Measurements from ENCODE around the gene PDLIM4.

PDLIM4 gene

DNA sequence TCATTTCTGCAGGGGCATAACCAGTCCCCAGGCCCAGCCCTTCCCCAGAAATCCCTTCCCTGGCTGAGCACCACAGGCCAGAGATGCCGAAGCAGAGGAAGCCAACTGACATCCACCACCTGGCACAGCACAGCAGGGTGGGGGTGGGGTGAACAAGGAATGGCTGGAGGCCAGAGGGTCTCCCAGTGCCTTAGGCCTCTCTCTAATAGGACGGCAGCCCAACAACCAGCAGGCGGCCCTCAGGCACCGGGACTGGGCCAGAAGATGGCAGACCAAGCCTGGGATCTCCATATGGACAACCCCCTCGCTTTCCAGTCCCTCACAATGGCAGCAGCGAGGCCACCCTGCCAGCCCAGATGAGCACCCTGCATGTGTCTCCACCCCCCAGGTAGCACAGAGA is 13.2 kb downstream of the PDLIM4 start:
- H3K4me2 ChIP-seq (ENCODE audit: low read length), result no peak overlapping the region
- H3K4me3 ChIP-seq (ENCODE audit: low read depth, low read length), result no peak overlapping the region
- H3K36me3 ChIP-seq (ENCODE audit: control insufficient read depth, insufficient read depth, low read length), result no peaks in the 10 kb centered on the region
- TF ChIP-seq, protein P1, sequence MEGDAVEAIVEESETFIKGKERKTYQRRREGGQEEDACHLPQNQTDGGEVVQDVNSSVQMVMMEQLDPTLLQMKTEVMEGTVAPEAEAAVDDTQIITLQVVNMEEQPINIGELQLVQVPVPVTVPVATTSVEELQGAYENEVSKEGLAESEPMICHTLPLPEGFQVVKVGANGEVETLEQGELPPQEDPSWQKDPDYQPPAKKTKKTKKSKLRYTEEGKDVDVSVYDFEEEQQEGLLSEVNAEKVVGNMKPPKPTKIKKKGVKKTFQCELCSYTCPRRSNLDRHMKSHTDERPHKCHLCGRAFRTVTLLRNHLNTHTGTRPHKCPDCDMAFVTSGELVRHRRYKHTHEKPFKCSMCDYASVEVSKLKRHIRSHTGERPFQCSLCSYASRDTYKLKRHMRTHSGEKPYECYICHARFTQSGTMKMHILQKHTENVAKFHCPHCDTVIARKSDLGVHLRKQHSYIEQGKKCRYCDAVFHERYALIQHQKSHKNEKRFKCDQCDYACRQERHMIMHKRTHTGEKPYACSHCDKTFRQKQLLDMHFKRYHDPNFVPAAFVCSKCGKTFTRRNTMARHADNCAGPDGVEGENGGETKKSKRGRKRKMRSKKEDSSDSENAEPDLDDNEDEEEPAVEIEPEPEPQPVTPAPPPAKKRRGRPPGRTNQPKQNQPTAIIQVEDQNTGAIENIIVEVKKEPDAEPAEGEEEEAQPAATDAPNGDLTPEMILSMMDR (IDR thresholded peaks at IDR 0.05), result no peak
- peak overlapping the region; percentile 84 for H2AFZ ChIP-seq
- H3K4me1 ChIP-seq, result peaks cover 9% of the 10 kb centered on the region
- H3K9ac ChIP-seq, result no peak overlapping the region
- no peaks in the 10 kb centered on the region for H3K27me3 ChIP-seq (ENCODE audit: control insufficient read depth, insufficient read depth, low read length)
- no peaks in the 10 kb centered on the region for H3K79me2 ChIP-seq
- H3K9me3 ChIP-seq (ENCODE audit: control insufficient read depth, low read length), result no peaks in the 10 kb centered on the region
- H3K27ac ChIP-seq, result no peak overlapping the region

DNA sequence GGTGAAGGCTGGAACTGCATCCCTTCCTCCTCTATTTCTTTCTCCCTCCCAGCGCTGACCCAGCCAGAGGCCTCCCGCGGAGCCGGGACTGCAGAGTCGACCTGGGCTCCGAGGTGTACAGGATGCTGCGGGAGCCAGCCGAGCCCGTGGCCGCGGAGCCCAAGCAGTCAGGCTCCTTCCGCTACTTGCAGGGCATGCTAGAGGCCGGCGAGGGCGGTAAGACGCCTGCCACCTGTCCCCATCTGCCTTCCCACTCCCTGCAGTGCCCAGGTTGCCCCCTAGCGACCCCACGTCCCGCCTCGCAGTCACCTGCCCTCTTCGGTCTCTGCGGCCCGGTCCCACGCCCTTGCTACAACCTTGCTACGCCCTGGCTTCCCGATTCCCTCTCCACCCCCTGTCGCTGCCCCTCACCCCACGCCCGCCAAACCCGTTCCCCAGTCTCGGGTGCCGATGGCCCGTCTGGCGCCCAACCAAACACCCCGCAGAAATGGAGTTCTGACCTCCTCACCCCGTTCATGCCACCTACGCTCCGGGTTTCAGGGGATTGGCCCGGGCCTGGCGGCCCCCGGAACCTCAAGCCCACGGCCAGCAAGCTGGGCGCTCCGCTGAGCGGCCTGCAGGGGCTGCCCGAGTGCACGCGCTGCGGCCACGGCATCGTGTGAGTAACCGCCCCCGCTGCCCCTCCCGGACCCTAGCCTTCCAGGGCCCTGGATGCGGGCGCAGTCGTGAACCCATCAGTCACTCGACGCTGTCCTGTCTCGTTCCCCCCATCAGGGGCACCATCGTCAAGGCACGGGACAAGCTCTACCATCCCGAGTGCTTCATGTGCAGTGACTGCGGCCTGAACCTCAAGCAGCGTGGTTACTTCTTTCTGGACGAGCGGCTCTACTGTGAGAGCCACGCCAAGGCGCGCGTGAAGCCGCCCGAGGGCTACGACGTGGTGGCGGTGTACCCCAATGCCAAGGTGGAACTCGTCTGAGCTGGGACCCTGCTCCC is 14.1 kb downstream of the PDLIM4 start:
- Histone ChIP-seq H3K9ac (no peak overlapping the region), H3K27me3 (ENCODE audit: control insufficient read depth, insufficient read depth, low read length) (no peaks in the 10 kb centered on the region), H3K4me1 (peaks cover 1% of the 10 kb centered on the region), H3K36me3 (ENCODE audit: control insufficient read depth, insufficient read depth, low read length) (no peaks in the 10 kb centered on the region), H2AFZ (peak overlapping the region; percentile 84), H3K4me3 (ENCODE audit: low read depth, low read length) (no peak overlapping the region), H3K9me3 (ENCODE audit: control insufficient read depth, low read length) (no peaks in the 10 kb centered on the region), H3K27ac (no peak overlapping the region), H3K4me2 (ENCODE audit: low read length) (no peak overlapping the region), H3K79me2 (no peaks in the 10 kb centered on the region)
- TF ChIP-seq, protein P1 (IDR thresholded peaks at IDR 0.05), result no peak

DNA sequence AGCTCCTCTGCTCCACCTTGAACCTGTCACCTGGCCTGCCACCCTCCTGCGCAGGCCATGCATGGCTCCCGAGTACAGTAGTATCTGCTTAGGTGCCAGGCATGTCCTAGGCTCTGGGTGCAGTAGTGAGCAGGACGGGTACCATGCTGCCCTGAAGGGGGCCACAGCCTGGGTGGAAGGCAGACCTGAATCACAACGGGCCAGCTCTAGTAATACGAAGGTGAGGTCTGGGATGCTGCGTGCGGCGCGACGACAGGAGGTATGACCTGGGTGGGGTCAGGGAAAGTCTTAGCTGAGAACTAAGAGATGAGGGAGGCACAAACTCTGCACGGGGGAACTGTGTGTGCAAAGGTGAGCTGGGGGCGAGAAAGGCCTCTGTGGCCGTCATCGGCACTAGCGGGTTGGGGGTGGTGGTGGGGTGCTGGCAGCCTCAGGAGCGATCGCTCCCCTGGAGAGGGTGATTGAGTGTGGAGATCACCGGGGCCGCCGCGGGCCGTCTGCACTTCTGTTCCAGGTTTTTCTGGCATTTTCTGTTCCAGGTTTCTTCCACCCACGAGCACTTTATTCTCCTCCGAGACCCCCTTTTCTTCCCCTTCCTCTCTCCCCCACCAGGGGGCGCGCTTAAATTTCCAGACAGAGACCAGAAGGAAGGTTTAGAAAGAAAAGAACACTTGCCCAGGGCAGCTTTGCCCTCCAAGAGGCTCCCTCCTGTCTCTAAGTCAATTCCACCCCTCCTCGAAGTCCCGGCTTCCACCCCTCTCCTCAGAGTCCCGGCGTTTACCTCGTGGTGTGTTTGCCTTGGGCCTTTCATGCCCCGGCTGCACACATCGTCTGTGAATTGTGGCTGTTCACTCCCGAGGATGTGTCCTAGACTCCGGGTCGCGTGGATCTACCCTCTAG is 15.1 kb downstream of the PDLIM4 start:
- Histone ChIP-seq H3K27me3 (ENCODE audit: control insufficient read depth, insufficient read depth, low read length) (no peaks in the 10 kb centered on the region), H2AFZ (no peak overlapping the region), H3K27ac (no peak overlapping the region), H3K4me1 (no peaks in the 10 kb centered on the region), H3K4me3 (ENCODE audit: low read depth, low read length) (no peak overlapping the region), H3K4me2 (ENCODE audit: low read length) (no peak overlapping the region), H3K9ac (no peak overlapping the region), H3K36me3 (ENCODE audit: control insufficient read depth, insufficient read depth, low read length) (no peaks in the 10 kb centered on the region), H3K79me2 (no peaks in the 10 kb centered on the region), H3K9me3 (ENCODE audit: control insufficient read depth, low read length) (no peaks in the 10 kb centered on the region)
- TF ChIP-seq, protein P1 (IDR thresholded peaks at IDR 0.05), result peak; percentile 85

DNA sequence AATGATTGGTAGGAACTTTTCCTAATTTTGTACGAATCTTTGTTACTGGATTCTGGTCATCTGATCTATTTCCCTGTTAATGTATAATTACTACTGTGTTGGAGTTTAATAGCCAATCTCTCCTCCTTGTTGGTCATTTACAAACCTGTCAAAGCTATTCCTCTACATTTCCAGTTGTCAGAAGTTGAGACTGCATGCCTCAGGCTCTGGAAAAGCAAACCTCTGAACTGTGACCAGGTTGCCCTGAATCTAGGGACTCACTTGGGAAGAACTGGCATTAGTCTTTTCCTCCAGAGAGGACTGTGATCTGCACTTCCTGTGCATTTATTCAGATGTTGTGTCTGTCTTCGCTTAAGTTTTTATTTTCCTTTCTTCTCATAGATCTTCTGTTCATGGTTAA is 16.1 kb downstream of the PDLIM4 start:
- H3K4me3 ChIP-seq (ENCODE audit: low read depth, low read length), result no peak overlapping the region
- no peaks in the 10 kb centered on the region for H3K79me2 ChIP-seq
- H3K4me1 ChIP-seq, result no peaks in the 10 kb centered on the region
- no peak overlapping the region for H3K27ac ChIP-seq
- H2AFZ ChIP-seq, result no peak overlapping the region
- no peak overlapping the region for H3K4me2 ChIP-seq (ENCODE audit: low read length)
- no peaks in the 10 kb centered on the region for H3K27me3 ChIP-seq (ENCODE audit: control insufficient read depth, insufficient read depth, low read length)
- no peaks in the 10 kb centered on the region for H3K9me3 ChIP-seq (ENCODE audit: control insufficient read depth, low read length)
- no peaks in the 10 kb centered on the region for H3K36me3 ChIP-seq (ENCODE audit: control insufficient read depth, insufficient read depth, low read length)
- TF ChIP-seq, protein P1 (IDR thresholded peaks at IDR 0.05), result no peak
- H3K9ac ChIP-seq, result no peak overlapping the region

All from parathyroid adenoma (tissue), 2 donors.